HG03159 (cell line): ENCODE results near the gene FCAR.
"Not testable (repeated sequence)": the region's sequence is repeated elsewhere in the genome, so short reads cannot be mapped to it uniquely, and the experiment has no call there.

ENCODE experiments used
- ATAC-seq: cut with Tn5 transposase; IDR thresholded peaks from one replicate; pipeline ENCODE4 v1.9.1; 2021; ENCODE audit warnings: mild to moderate bottlenecking, moderate library complexity; ENCODE audit not compliant: unreplicated experiment

Gene FCAR

DNA sequence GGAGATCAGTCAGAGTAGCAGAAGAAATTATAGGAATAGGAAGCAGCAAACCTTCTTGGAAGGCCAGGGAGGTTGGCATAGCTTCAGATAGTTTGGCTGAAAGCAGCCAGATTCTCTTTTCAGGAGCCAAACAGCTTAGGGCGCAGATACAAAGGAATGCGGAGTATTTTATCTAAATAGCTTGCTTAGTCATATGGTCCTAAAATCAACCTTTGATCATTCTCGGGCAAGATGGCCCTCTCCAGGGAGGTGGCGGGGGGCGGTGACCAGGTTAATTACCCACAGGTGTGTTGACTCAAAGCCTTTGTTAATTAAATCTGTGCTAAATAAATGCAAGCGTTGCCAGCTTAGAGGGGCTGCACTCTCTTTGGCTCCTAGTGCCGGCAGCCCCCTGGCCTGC, 19.4 kb downstream of the FCAR start:
- ATAC-seq: no peak

DNA sequence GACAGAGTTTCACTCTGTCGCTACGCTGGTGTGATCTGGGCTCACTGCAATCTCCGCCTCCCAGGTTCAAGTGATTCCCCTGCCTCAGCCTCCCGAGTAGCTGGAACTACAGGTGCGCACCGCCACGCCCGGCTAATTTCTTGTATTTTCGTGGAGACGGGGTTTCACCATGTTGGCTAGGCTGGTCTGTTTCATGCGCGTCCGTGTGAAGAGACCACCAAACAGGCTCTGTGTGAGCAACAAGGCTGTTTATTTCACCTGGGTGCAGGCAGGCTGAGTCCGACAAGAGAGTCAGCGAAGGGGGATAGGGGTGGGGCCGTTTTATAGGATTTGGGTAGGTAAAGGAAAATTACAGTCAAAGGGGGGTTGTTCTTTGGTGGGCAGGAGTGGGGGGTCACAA, 20.1 kb downstream of the FCAR start:
- not testable (repeated sequence) for ATAC-seq

DNA sequence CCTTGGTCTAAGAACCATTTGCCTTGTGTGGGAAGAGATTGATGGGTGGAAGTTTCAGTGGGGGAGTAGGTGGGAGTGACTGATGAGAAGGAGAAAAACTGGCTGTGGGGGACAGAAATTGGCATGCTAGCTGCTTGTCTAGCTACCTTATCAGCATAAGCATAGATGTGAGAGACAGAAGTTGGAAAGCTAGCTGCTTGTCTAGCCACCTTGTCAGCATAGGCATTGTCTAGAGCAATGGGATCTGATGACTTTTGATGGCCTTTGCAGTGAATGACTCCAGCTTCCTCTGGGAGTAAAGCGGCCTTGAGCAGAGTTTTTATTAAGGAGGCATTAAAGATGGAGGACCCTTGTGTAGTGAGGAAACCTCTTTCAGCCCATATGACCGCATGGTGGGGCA, 22.0 kb downstream of the FCAR start:
- ATAC-seq: no peak

DNA sequence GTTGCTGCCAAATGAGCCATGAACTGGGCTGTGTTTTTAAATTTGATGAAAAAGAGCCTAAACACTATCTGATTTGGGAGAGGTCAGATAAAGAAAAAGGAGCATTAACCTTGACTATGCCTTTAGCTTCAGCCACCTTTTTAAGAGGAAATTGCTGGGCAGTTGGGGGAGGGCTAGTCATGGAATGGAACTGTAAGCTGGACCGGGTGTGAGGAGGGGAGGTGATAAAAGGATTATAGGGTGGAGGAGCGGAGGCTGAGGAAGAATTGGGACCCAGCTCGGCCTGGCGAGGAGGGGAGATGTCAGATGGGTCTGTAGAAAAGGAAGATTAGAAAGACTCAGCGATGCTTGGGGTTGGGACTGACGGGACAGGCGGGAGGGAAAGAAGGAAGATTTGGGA, 24.6 kb downstream of the FCAR start:
- not testable (repeated sequence) for ATAC-seq

DNA sequence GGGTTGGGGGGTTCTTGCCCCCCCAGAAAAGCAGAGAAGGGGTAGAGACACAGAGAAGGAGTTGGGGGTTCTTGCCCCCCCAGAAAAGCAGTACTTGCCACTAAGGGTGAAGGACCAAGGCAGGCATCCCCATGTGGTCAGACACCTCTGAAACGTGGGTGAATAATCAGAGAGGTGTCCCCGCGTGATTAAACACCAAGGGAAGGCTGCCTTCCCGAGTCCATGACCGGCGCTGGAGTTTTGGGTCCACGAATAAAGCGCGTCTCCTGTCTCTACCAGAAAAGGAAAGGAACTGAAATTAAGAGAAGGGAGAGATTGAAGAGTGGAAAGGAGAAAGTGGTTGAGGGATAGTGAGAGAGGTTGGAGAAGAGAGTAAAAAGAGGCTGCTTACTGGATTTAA, 25.6 kb downstream of the FCAR start:
- not testable (repeated sequence) for ATAC-seq

DNA sequence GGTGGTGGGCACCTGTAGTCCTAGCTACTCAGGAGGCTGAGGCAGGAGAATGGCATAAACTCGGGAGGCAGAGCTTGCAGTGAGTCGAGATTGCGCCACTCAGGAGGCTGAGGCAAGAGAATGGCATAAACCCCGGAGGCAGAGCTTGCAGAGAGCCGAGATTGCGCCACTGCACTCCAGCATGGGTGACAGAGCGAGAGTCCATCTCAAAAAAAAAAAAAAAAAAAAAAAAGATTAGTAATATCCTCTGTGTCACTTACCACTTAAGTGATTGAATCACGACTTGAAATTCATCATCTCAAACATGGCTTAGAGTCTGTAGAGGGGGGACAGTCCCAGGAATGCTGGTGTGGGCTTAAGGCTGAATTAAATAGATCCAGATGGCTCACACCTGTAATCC, 27.1 kb downstream of the FCAR start:
- not testable (repeated sequence) for ATAC-seq

DNA sequence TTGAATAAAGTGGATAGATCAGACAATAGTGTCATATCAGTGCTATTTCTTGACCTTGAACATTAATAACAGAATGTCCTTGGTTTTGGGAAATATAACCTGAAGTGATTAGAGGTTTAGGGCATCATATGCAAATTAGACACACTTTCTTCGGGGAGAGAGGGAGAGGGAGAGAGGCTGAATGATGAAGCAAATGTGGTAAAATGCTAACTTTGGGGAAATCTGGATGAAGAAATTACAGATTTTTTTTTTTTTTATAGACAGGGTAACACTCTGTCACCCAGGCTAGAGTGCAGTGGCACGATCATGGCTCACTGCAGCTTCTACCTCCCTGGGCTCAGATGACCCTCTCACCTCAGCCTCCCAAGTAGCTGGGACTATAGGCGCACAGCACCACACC, 28.0 kb downstream of the FCAR start:
- ATAC-seq: no peak

DNA sequence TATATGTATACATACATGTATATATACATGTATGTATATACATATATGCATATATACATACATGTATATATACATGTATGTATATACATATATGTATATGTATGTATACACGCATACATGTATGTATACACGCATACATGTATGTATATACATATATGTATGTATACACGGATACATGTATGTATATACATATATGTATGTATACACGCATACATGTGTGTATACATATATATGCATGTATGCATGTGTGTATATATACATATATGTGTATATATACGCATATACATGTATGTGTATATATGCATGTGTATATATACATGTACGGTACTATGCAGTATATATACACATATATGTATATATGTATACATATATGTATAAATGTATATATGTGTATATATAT, 29.3 kb downstream of the FCAR start:
- no peak for ATAC-seq

DNA sequence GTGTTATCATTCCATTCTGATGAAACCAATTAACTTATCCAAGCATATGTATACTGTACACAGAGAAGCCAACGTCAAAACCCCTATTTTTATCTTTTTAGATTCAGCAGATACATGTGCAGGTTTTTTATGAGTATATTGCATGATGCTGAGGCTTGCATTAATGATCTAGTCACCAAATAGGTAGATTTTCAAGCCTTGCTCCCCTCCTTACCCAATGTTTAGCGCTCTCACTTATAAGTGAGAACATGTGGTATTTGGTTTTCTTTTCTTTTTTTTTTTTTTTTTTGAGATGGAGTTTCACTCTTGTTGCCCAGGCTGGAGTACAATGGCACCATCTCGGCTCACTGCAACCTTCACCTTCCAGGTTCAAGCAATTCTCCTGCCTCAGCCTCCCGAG, 30.2 kb downstream of the FCAR start:
- ATAC-seq: not testable (repeated sequence)

DNA sequence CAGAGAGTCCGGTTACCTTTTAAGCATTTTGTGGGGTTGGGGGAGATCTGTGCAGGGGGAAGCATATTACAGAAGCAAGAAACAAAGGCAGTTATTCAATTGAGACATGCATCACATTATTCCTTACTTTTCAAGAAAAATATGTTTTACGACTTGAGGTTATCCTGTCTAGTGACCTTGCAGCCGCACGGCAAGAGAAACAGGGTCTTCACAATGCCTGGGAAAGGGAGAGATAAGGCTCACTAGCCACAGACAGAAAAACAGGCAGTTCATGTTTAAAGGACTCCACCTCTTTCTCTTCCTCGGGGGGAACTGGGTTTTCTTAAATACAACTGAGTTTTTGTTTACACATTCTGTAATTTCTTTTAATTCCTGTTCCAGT, 31.4 kb downstream of the FCAR start:
- no peak for ATAC-seq

DNA sequence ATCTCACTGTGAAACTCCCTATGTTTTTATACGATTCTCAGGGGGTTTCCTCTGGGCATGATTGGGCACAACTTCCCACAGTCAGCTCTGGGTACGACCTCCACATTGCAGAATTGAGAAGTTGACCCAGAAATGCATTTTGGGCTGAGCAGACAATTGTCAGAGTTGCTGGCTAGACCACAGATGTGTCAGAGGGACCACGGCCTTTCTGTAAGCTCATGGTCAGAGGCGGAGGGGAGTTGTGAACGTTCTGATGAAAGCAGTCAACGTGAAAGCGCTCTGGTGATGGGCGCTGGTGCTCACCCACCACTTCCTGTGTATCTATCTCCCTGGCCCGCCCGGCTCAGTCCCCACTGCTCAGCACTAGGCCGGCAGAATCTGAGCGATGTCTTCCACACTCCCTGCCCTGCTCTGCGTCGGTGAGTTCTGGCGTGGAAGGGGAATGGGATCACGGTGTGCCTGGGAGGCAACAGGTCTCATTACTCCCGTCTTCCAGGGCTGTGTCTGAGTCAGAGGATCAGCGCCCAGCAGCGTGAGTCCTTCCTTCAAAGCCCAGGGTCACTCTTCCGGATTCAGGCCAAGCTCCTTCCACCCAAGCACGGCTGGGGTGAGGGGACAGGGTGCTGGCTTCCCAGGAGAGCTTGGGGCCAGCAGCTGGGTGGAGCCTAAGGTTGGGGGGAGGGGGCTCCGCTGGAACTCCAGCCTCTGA, 31.9 kb downstream of the FCAR start, which contains the start of gene NCR1:
TSS of gene NCR1 (plus strand) at position 346 of the 709 bp plus-strand sequence. CDS start at position 386, 40 bp downstream.
- no peak for ATAC-seq

DNA sequence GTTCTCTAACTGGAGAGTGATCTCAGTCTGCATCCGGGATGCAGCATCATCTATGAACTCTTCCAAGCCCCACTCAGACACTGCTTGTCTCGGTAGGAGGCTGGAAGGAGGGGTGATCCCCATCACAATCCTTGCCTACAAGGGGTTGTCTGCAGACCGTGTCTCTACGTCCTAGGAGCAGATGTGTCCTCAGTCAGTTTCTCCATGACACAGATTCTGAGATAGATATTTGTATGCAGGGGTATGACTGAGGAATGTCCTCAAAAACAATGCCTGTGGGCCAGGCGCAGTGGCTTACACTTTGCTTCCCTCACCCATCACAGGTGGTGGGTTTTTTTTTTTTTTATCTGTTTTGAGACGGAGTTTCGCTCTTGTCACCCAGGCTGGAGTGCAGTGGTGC, 32.8 kb downstream of the FCAR start:
- ATAC-seq: no peak

DNA sequence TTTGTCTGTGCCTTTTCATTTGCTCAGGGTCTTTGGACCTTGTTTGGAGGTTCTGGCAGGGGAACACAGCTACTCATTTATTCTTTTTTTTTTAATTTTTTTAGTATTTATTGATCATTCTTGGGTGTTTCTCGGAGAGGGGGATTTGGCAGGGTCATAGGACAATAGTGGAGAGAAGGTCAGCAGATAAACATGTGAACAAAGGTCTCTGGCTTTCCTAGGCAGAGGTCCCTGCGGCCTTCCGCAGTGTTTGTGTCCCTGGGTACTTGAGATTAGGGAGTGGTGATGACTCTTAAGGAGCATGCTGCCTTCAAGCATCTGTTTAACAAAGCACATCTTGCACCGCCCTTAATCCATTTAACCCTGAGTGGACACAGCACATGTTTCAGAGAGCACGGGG, 33.9 kb downstream of the FCAR start:
- not testable (repeated sequence) for ATAC-seq

DNA sequence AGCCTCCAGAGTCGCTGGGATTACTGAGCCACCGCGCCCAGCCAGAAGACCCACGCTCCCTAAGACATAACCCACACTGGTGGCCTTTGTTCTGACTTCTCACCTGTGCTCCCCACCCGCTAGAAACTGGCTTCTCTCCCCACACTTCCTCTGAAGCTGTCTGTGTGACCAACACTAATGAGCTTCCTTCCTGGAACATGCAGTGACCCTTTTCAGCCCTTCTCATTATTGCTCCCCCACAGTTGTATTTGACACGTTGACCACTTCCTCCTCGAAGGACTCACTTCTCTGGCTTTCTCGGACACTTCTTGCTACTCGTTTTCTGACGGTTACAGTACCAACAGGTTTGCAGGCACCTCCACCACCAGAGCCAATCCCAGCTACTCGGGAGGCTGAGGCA, 42.8 kb downstream of the FCAR start:
- ATAC-seq: no peak

DNA sequence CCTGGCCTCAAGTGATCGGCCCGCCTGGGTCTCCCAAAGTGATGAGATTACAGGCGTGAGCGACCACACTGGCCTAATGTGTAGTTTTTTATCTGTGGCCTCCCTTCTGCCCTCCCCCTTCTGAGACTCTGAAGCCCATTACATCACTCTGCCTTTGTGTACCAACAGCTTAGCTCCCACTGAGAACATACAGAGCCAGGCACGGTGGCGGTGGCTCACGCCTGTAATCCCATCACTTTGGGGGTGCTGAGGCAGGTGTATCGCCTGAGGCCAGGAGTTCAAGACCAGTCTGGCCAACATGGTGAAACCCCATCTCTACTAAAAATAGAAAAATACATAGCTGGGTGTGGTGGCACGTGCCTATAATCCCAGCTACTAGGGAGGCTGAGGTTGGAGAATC, 44.5 kb downstream of the FCAR start:
- no peak for ATAC-seq

DNA sequence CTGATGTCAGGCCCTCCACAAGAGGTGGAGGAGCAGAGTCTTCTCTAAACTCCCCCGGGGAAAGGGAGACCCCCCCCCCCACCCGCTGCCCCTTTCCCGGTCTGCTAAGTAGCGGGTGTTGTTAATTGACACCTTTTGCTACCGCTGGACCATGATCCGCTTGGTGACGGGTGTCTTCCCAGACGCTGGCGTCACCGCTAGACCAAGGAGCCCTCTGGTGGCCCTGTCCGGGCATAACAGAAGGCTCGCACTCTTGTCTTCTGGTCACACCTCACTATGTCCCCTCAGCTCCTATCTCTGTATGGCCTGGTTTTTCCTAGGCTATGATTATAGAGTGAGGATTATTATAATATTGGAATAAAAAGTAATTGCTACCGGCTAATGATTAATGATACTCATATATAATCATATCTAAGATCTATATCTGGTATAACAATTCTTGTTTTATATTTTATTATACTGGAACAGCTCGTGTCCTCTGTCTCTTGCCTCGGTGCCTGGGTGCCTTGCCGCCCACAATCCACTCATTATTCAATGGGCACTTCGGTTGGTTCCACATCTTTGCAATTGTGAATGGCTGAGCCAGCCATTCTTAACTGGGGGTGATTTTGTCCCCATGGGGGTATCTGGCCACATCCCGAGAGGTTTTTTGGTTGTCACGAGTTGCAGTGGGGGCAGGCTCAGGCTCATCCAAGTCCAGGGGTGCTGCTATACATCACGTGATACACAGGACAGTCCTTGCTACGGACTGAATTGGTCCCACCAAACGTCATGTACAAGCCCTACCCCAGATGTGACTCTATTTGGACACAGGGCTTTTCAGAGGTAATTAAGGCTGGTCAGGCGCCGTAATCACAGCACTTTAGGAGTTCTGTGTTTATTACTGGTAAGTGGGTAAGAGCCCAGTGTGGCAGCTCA, 45.9 kb downstream of the FCAR start:
- not testable (repeated sequence) for ATAC-seq

DNA sequence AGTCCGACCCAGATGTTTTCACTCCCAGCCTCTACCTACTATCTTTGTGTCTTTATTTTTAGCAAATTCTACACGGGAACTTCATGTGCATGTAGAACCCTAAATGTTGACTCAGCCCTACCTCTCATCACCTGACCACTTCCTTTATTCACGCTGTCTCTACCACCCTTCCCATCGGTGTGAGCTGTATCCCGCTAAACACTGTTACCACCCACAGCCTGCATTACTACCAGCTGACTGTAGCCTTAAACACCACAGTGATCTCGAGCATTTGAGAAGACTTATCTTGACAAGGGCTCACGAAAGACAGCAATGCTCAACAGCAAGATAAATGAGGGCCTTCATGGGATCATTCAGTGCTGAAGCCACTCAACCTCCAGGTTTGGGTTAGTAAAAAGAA, 47.0 kb downstream of the FCAR start:
- ATAC-seq: no peak

DNA sequence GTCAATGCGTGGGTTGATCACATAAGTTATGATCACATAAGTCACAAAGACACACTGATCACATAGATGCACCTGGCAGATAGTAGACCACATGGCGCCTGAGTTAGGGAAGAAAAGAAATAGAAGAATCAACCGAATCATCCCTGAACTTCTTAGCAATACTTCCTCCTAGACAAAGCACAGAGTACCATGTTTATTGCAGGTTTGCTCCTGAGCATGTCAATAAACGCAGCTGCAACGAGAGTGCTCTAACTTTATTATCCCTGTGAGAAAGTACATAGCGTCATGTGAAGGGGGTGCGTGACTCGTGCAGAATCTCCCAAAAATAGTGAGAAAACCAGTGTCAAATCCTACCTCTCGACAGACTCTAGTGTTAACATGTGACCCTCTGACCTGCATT, 49.2 kb downstream of the FCAR start:
- no peak for ATAC-seq

DNA sequence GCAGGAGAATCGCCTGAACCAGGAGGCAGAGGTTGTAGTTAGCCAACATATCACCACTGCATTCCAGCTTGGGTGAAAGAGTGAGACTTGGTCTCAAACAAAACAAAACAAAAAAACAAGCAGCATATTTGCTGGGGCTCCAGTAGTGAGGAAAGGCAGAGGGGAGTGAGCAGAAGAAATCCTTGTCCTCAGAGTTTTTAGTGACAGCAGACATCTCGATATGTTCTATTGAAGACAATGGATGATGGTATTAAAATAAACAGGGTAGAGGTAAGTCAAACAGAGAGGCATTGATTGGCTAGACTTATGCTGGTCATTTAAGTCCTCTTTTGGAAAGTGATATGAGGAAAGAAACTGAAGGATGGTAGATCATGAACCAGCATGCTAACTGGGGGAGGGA, 54.3 kb downstream of the FCAR start:
- ATAC-seq: no peak

DNA sequence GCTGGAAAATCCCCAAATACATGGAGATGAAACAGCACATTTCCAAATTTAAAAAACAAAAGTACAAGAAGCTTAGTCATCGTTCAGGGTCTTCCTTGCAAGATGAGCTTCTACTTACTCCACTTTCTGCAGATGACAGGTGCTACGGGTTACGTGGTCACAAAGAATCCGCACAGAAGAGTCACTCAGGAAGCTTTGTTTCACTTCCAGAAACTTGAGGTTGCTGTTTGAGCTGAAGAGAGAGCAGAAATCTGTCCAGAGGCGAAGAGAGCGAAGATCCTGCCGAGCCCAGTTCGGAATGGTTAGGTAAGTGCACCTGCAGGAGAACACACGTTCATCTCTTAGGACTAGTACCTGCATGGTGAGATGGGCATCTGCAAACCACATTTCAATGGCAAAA, 63.9 kb downstream of the FCAR start:
- no peak for ATAC-seq

DNA sequence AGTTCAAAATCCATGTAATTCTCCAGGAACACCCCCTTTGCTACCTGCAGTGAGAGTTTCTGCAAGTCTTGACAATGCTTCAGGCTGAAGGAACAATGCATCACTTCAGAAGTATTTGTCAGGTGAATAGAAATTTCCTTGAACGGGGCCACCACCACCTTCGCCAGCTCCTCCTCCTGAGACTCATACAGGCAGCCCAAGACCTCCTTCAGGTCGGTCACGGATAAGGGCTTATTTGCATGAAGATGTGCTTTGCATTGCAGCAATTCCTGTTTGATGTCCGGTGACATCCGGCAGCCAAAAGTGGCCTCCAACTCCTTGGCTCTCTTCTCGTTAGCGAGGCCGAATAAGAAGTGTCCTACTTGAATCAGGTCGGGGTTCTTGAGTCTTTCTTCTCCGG, 64.9 kb downstream of the FCAR start:
- ATAC-seq: no peak

DNA sequence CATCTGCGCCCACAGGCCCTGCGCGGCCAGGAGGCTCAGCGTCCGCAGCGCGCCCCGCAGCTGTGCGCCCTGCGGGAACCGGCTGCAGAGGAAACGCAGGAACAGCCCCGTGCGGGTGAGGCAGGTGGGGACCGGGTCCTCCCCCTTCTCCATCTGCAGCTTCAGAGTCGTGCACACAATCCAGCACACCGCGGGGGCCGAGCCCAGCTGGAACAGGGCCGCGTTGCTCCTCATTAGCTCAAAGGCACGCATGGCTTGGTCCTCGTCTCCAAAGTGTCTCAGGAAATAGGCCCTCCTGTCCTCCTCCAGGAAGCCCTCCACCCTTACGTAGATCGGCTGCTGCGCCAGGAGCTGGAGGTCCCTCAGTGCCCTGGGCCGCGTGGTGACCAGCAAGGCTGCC, 65.5 kb downstream of the FCAR start:
- not testable (repeated sequence) for ATAC-seq
